NB4 (cell line): Measurements from ENCODE around the gene DSEL.

Experiments used
- DNase-seq: peaks from one replicate; pipeline ENCODE4 v3.0.0; 2010; ENCODE audit warnings: low read depth
- H3K4me3 ChIP-seq: one replicate; pipeline ENCODE4 v1.5.1; 2011; ENCODE audit warnings: mild to moderate bottlenecking, low read depth, low read length, moderate library complexity
- CTCF ChIP-seq: IDR thresholded peaks from one replicate; pipeline ENCODE4 v1.5.1; 2012; ENCODE audit warnings: low read depth, low read length
- MAX ChIP-seq: IDR thresholded peaks from 2 replicates; pipeline ENCODE4 v1.6.1; 2011; ENCODE audit warnings: low read depth, low read length
- MYC ChIP-seq: IDR thresholded peaks from 2 replicates; pipeline ENCODE4 v1.6.1; 2011; ENCODE audit warnings: low read depth, low read length
- POLR2A ChIP-seq: IDR thresholded peaks from 2 replicates; pipeline ENCODE4 v1.6.1; 2011; ENCODE audit warnings: mild to moderate bottlenecking; ENCODE audit not compliant: insufficient read length; ENCODE audit errors: extremely low read depth

The DSEL gene

GRCh38 chr18:67511840-67512239 is 4.7 kb downstream of the DSEL start:
- no peak for DNase-seq
- no peak overlapping the region for H3K4me3 ChIP-seq
- TF ChIP-seq POLR2A (no peak), MYC (no peak), MAX (no peak), CTCF (no peak)

GRCh38 chr18:67510831-67511230 is 5.7 kb downstream of the DSEL start:
- no peak for DNase-seq
- H3K4me3 ChIP-seq, result no peak overlapping the region
- TF ChIP-seq POLR2A, result no peak

GRCh38 chr18:67509741-67510391 is 6.7 kb downstream of the DSEL start:
- no peak for DNase-seq

GRCh38 chr18:67508146-67508545 is 8.4 kb downstream of the DSEL start:
- TF ChIP-seq MYC, result no peak

More at GRCh38 chr18:67509741-67510391, 6.7 kb downstream of the DSEL start:
- TF ChIP-seq MYC, result no peak
- TF ChIP-seq MAX, result no peak
- TF ChIP-seq CTCF, result no peak
- no peak for TF ChIP-seq POLR2A
- H3K4me3 ChIP-seq, result no peak overlapping the region

GRCh38 chr18:67504739-67505138 is 11.8 kb downstream of the DSEL start:
- H3K4me3 ChIP-seq, result no peak overlapping the region
- no peak for TF ChIP-seq MYC
- no peak for TF ChIP-seq POLR2A
- no peak for TF ChIP-seq MAX
- TF ChIP-seq CTCF, result no peak
- DNase-seq, result no peak

More at GRCh38 chr18:67508146-67508545, 8.4 kb downstream of the DSEL start:
- no peak for DNase-seq
- no peak overlapping the region for H3K4me3 ChIP-seq

GRCh38 chr18:67500522-67501205 is 15.9 kb downstream of the DSEL start:
- TF ChIP-seq POLR2A (no peak), MAX (no peak), CTCF (no peak), MYC (no peak)
- DNase-seq, result no peak
- H3K4me3 ChIP-seq, result no peak overlapping the region
